HUES64 (cell line): Measurements from ENCODE around the gene TRPC4.
"Not testable (repeated sequence)": the region's sequence is repeated elsewhere in the genome, so short reads cannot be mapped to it uniquely, and the experiment has no call there.

Source experiments
- H3K27ac ChIP-seq: 2 replicates; pipeline ENCODE4 v1.7.0; 2013; ENCODE audit warnings: low read depth, low read length, inconsistent platforms
- H3K27me3 ChIP-seq: 2 replicates; pipeline ENCODE4 v1.6.1; 2013; ENCODE audit warnings: mild to moderate bottlenecking, low read length; ENCODE audit not compliant: insufficient read depth
- H3K36me3 ChIP-seq: 2 replicates; pipeline ENCODE4 v1.6.1; 2013; ENCODE audit warnings: mild to moderate bottlenecking, low read length; ENCODE audit not compliant: insufficient read depth
- H3K4me1 ChIP-seq: 2 replicates; pipeline ENCODE4 v1.6.1; 2013; ENCODE audit warnings: mild to moderate bottlenecking, low read length, moderate library complexity; ENCODE audit not compliant: insufficient read depth
- H3K4me3 ChIP-seq: 2 replicates; pipeline ENCODE4 v1.5.1; 2013; ENCODE audit warnings: mild to moderate bottlenecking, low read length, moderate library complexity
- H3K9ac ChIP-seq: 2 replicates; pipeline ENCODE4 v1.6.1; 2013; ENCODE audit warnings: mild to moderate bottlenecking, low read depth, low read length
- H3K9me3 ChIP-seq: 2 replicates; pipeline ENCODE4 v1.6.1; 2013; ENCODE audit warnings: low read depth, low read length; ENCODE audit not compliant: insufficient read depth
- WGBS: fragments of 150-250, 120-280 bp; methylation state at CpG from one replicate; pipeline ENCODE4 v1.1.7; 2013; ENCODE audit warnings: missing lambda C conversion rate; 5-methylcytosine and 5-hydroxymethylcytosine counted together

TRPC4 gene

DNA sequence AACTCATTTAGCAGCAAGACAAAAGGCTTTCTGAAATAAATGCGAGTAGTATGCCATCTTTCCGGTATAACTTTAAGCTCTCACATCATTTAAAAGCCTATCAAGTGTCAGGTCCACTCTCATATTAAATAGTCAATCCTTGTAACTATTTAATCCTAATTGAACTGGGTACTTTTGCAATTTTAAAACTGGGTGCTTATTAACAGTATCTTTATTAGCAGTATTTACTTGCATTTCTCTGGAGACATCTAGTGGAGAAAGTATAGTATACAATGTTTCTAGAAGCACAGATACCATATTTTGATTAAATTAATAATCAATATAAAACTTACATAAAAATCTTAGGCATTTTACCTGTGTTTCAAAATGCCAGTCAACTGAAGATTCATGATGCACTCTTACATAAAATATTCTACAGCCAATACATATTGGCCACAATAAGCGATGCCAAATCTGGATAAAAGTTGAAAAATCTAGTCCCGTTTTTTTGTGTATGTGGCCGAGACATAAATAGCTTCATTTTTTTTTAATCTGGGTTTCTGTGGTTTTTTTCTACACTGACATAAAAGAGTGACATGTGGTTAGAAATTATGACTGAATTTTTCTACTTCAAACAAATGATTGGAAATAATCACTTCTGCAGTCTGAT lies 266.7 kb downstream of the TRPC4 start:
- Histone ChIP-seq H3K4me1 (peaks cover 23% of the 10 kb centered on the region), H3K9me3 (no peaks in the 10 kb centered on the region), H3K27ac (no peak overlapping the region), H3K27me3 (no peaks in the 10 kb centered on the region), H3K36me3 (no peaks in the 10 kb centered on the region), H3K4me3 (no peak overlapping the region), H3K9ac (no peak overlapping the region)
- WGBS = 88% methylated on average over 5 of the region's 5 CpGs

DNA sequence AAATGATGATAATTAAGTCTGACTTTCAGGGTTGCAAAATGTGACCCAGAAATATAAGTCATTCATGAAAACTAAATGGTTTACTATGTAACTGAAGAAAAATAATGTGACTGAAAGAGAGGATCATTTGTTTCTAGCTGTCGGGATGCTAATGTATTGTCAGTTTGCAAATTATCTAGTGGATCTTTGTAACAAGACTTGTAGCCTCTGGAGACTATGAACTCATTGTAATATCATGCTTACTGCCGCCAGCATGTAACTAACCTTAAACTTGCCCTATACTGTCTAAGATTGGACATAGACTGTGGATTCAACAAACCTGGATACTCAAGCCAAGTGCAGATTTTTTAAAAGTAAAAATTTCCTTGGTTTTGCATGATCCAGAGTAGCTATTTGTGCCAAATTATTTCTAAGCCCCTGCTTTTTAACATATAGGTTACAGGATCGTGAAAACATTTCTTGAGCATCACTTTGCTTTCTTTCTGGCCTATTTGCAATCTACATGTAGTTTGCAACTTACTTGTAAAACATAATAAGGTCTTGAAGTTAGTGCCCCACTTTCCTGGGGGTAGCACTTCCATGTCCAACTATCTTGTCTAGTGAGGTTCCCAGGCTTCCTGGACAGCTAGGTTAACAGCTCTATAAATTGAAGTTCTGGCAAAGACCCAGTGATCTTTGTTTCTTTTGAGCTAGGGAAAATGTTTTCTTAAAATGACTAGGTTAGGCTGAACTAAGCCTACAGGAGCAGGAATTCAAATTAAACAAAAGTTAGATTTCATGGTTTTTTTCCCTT lies 267.7 kb downstream of the TRPC4 start:
- Histone ChIP-seq H3K27ac (no peak overlapping the region), H3K9ac (no peak overlapping the region)
- 82% methylated on average over 3 of the region's 3 CpGs for WGBS

DNA sequence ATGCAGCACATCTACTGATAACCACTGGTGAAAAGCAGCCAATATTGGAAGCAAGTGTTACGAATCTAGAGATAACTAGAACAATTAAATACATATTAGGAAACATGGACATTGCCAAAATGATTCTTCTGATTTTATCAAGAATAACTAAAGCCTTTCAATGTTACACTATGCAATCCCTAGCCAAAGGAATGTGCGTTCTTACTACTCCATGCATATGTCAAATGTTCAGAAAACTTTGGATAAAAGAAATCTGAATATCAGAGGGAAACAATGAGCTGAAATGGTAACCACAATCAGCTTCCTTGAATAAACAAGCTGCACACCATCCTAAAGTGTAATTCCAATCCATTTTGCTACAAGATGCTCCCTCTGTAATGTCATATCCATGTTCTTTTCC lies 270.1 kb downstream of the TRPC4 start:
- Histone ChIP-seq H3K27ac (no peak overlapping the region), H3K4me3 (no peak overlapping the region), H3K4me1 (peaks cover 40% of the 10 kb centered on the region), H3K36me3 (no peaks in the 10 kb centered on the region), H3K9me3 (no peaks in the 10 kb centered on the region), H3K27me3 (no peaks in the 10 kb centered on the region), H3K9ac (no peak overlapping the region)
- 92% methylated on average over 2 of the region's 2 CpGs for WGBS

More for the DNA sequence above, 267.7 kb downstream of the TRPC4 start:
- Histone ChIP-seq H3K27me3 (no peaks in the 10 kb centered on the region), H3K9me3 (no peaks in the 10 kb centered on the region), H3K4me3 (no peak overlapping the region), H3K36me3 (no peaks in the 10 kb centered on the region), H3K4me1 (peaks cover 31% of the 10 kb centered on the region)

- Histone ChIP-seq H3K4me1 (peaks cover 48% of the 10 kb centered on the region), H3K9ac (no peak within 1 kb of the TSS; the same call in 1 of the 2 replicates), H3K36me3 (no peaks in the 10 kb centered on the region), H3K27ac (no peak within 1 kb of the TSS), H3K4me3 (peak within 1 kb of the TSS; percentile 7; the same call in 1 of the 2 replicates), H3K9me3 (no peaks in the 10 kb centered on the region), H3K27me3 (no peaks in the 10 kb centered on the region)
- WGBS = 67% methylated on average over 6 of the region's 6 CpGs
Observed at GRCh38 chr13:37598597-37598996, 271.0 kb downstream of the TRPC4 start, which contains the start of gene POSTN. Gene POSTN, minus strand, starts transcription at chr13:37598768. Its CDS starts 42 bp downstream, at chr13:37598726.

DNA sequence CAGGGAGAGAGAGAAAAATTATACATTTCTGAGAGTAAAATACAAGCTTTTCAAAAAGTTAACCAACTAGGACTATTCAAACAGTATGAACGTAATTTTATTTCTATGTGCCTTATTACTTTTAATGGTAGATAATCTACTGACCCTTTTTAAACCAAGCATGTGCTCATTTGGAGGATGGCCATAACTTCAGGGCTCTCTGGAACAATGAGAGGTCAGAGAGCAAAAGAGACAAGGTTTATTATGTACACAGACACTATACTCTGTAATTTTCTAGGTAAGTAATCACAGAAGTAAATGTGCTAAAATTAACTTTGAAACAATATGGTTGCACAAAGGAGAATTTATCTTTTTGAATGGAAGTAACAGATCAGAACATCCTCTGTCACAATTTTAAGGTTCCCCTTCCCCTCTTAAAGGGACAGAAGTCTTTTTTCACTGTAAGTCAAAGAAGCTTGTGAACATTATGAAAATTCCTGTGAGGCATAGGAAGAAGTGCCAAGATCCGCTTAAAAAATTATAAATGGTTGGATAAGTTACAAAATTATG lies 272.0 kb downstream of the TRPC4 start:
- WGBS = 83% methylated on average over 1 of the region's 2 CpGs
- Histone ChIP-seq H3K4me3 (peak overlapping the region; percentile 7; the same call in 1 of the 2 replicates), H3K9me3 (no peaks in the 10 kb centered on the region), H3K9ac (peak overlapping the region; percentile 24; the same call in 1 of the 2 replicates), H3K36me3 (no peaks in the 10 kb centered on the region), H3K4me1 (peaks cover 48% of the 10 kb centered on the region), H3K27me3 (no peaks in the 10 kb centered on the region), H3K27ac (no peak overlapping the region)

DNA sequence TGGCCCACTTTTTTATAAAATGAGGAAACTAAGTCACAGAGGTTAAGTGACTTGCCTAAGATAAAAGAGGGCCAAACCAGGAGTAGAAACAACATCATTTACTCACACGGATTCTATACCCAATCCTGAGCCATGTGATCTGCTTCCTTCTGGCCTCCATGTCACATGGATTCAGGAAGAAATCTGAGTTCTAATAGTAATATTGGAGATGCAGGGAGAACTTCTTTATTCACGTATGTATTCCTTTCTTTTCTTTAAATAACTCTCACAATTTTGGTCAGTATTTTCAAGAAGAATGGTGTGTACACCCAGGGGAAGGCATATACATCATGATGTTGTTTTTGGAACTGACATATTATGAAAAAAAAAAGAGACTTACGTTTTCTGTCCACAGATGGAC lies 272.8 kb downstream of the TRPC4 start:
- Histone ChIP-seq H3K4me1 (peaks cover 45% of the 10 kb centered on the region), H3K9ac (no peak overlapping the region), H3K9me3 (no peaks in the 10 kb centered on the region), H3K4me3 (no peak overlapping the region), H3K27me3 (no peaks in the 10 kb centered on the region), H3K27ac (no peak overlapping the region), H3K36me3 (no peaks in the 10 kb centered on the region)
- 93% methylated on average over 2 of the region's 3 CpGs for WGBS

- Histone ChIP-seq H3K27ac (peak overlapping the region; percentile 59), H3K9me3 (no peaks in the 10 kb centered on the region), H3K4me1 (peaks cover 35% of the 10 kb centered on the region), H3K9ac (no peak overlapping the region), H3K36me3 (no peaks in the 10 kb centered on the region), H3K27me3 (no peaks in the 10 kb centered on the region), H3K4me3 (peak overlapping the region; percentile 1; the same call in 1 of the 2 replicates)
Observed at GRCh38 chr13:37595162-37595561, 274.4 kb downstream of the TRPC4 start.

GRCh38 chr13:37594550-37594949 lies 275.0 kb downstream of the TRPC4 start:
- H3K27me3 ChIP-seq = no peaks in the 10 kb centered on the region
- H3K36me3 ChIP-seq = no peaks in the 10 kb centered on the region
- H3K9me3 ChIP-seq = no peaks in the 10 kb centered on the region
- H3K27ac ChIP-seq = peak overlapping the region; percentile 59
- H3K4me1 ChIP-seq = peaks cover 35% of the 10 kb centered on the region
- 41% methylated on average over 1 of the region's 2 CpGs for whole genome bisulfite sequencing
- H3K9ac ChIP-seq = no peak overlapping the region
- H3K4me3 ChIP-seq = no peak overlapping the region

DNA sequence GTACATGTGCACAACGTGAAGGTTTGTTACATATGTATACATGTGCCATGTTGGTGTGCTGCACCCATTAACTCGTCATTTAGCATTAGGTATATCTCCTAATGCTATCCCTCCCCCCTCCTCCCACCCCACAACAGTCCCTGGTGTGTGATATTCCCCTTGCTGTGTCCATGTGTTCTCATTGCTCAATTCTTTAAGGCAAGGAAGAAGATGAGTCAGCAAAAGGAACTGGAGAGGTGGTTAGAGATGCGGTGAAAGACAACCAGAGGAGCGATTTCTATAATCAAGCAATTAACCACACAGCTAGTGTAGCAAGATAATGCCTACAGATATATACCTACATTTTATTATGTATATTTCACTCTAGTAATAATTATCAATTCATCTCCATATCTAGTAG lies 280.2 kb downstream of the TRPC4 start:
- H3K4me3 ChIP-seq, H3K27ac ChIP-seq, H3K9me3 ChIP-seq, H3K27me3 ChIP-seq, H3K36me3 ChIP-seq, H3K4me1 ChIP-seq, H3K9ac ChIP-seq: not testable (repeated sequence)
- 100% methylated on average over 1 of the region's 4 CpGs for WGBS

DNA sequence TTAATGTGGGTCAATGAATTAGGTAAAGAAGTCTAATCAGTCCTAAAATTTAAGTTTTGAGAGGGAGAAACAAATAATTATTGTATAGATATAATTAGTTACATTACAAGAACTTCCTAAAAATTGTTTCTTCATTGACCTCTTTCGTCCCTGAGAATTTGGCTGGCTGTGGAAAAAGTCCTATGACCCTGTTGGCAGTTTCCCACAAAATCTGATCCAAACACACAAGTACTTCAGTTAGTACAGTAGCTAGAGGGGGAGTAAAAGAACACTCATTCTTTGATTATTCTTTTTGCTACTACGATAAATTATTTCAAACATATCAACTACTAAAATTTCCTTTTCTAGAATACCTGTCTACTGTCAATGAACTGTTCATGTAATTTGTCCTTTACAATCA lies 282.3 kb downstream of the TRPC4 start:
- Histone ChIP-seq H3K27me3 (no peaks in the 10 kb centered on the region), H3K36me3 (no peaks in the 10 kb centered on the region), H3K9ac (no peak overlapping the region), H3K4me3 (no peak overlapping the region), H3K4me1 (no peaks in the 10 kb centered on the region), H3K9me3 (no peaks in the 10 kb centered on the region), H3K27ac (no peak overlapping the region)
- 100% methylated on average over 2 of the region's 2 CpGs for WGBS
